Panc1 (cell line): ENCODE data around the gene TRMT6. TPM values are rescaled to one million over a fixed set of nuclear protein-coding genes. Genes with fewer than 3 reads are reported as not detected.

Source experiments
- ATAC-seq: fragments of 200-7000 bp; cut with Tn5 transposase; 2 replicates; pipeline ENCODE4 v1.9.1; 2020; ENCODE audit warnings: mild to moderate bottlenecking, moderate library complexity
- BruUV-seq: library from RNA; stranded (reverse); fragments of 400-500 nt; replicated peaks from 2 replicates; lab custom pipeline; 2021; lab: Mats Ljungman, UMichigan
- CTCF ChIA-PET: fragments of 300-600 bp; sonication (Branson Sonifier 250); formaldehyde crosslinking; loops from one replicate; lab custom pipeline; 2022; ENCODE audit warnings: antibody characterized with exemption; lab: Charles Lee
- POLR2A ChIA-PET: fragments of 300-600 bp; sonication (Branson Sonifier 250); formaldehyde crosslinking; loops from one replicate; lab custom pipeline; 2022; ENCODE audit warnings: antibody characterized with exemption; lab: Charles Lee
- DNase-seq: peaks from one replicate; pipeline ENCODE4 v3.0.0-alpha.2; 2010; ENCODE audit warnings: low read depth, low spot score
- H3K27ac ChIP-seq: 2 replicates; pipeline ENCODE4 v1.5.1; 2011; ENCODE audit warnings: mild to moderate bottlenecking, low read length, inconsistent platforms
- H3K27me3 ChIP-seq: fragments of 200-500 bp; sonication (Bioruptor generic); 2 replicates; pipeline ENCODE4 v1.6.0; 2014; ENCODE audit warnings: low read length, inconsistent platforms; ENCODE audit not compliant: control insufficient read depth, insufficient read depth
- H3K36me3 ChIP-seq: fragments of 200-500 bp; sonication (Bioruptor generic); 2 replicates; pipeline ENCODE4 v1.5.1; 2014; ENCODE audit warnings: inconsistent platforms, mild to moderate bottlenecking, low read length, moderate library complexity; ENCODE audit not compliant: control insufficient read depth, insufficient read depth
- H3K4me1 ChIP-seq: 2 replicates; pipeline ENCODE4 v1.5.1; 2011; ENCODE audit warnings: inconsistent platforms, mild to moderate bottlenecking, low read length, moderate library complexity; ENCODE audit not compliant: control insufficient read depth, insufficient read depth
- H3K4me3 ChIP-seq, 2 experiments: 2 replicates each; pipeline ENCODE4 v1.5.1; 2011 to 2012; ENCODE audit warnings: low read depth in 2 of 2, low read length in 2 of 2, mild to moderate bottlenecking in 2 of 2, inconsistent platforms in 1 of 2, moderate library complexity in 1 of 2
- H3K9me3 ChIP-seq: fragments of 200-500 bp; sonication (Bioruptor generic); 2 replicates; pipeline ENCODE4 v1.5.1; 2014; ENCODE audit warnings: low read depth, mild to moderate bottlenecking, inconsistent platforms, low read length, moderate library complexity; ENCODE audit not compliant: control insufficient read depth, insufficient read depth
- POLR2AphosphoS5 ChIP-seq: IDR thresholded peaks from 2 replicates; pipeline ENCODE4 v1.6.1; 2012; ENCODE audit warnings: mild to moderate bottlenecking, low read depth, low read length, moderate library complexity
- SIN3A ChIP-seq: IDR thresholded peaks from 2 replicates; pipeline ENCODE4 v1.6.1; 2012; ENCODE audit warnings: low read depth, mild to moderate bottlenecking, low read length, moderate library complexity, borderline replicate concordance; ENCODE audit not compliant: insufficient read depth
- TCF7L2 ChIP-seq: IDR thresholded peaks from 2 replicates; pipeline ENCODE4 v1.6.1; 2011; ENCODE audit warnings: mild to moderate bottlenecking, low read depth, low read length, inconsistent platforms
- in situ Hi-C: cut with HindIII; loops from 2 replicates; pipeline ENCODE4 v1.10.0; 2016; ENCODE audit warnings: low sequenced_read_pairs, low pct_unique_long_range_greater_than_20kb
- intact Hi-C: fragments of 100-400 bp; cut with micrococcal nuclease; formaldehyde crosslinking; loops from one replicate; pipeline ENCODE4 v1.10.0; 2022; ENCODE audit not compliant: unreplicated experiment
- total RNA-seq: library from RNA; stranded (reverse); gene quantifications from one replicate; pipeline ENCODE4 v1.2.1, GENCODE V29; 2021; ENCODE audit not compliant: unreplicated experiment
- TF ChIP-seq, protein P1 (sequence below): fragments of 450-650 bp; IDR thresholded peaks from 2 replicates; pipeline ENCODE4 v1.5.1; 2017; ENCODE audit warnings: mild to moderate bottlenecking
- TF ChIP-seq, protein P2 (sequence below), 2 experiments: IDR thresholded peaks; 2 replicates each; pipeline ENCODE4 v1.6.1; 2011 to 2012; ENCODE audit warnings: low read depth in 2 of 2, control low read depth in 1 of 2, low read length in 1 of 2, mild to moderate bottlenecking in 1 of 2, moderate library complexity in 1 of 2; ENCODE audit not compliant: insufficient read depth in 1 of 2

Gene TRMT6
- total RNA-seq, 1 experiment from 2014 or later, result 27.9 TPM

GRCh38 chr20:5987383-5987782 lies 37.0 kb upstream of the TRMT6 start:
- H3K36me3 ChIP-seq, result peaks cover 34% of the 10 kb centered on the region
- DNase-seq (no peak), ATAC-seq (no peak)
- TF ChIP-seq SIN3A, result no peak
- TF ChIP-seq, protein P1, sequence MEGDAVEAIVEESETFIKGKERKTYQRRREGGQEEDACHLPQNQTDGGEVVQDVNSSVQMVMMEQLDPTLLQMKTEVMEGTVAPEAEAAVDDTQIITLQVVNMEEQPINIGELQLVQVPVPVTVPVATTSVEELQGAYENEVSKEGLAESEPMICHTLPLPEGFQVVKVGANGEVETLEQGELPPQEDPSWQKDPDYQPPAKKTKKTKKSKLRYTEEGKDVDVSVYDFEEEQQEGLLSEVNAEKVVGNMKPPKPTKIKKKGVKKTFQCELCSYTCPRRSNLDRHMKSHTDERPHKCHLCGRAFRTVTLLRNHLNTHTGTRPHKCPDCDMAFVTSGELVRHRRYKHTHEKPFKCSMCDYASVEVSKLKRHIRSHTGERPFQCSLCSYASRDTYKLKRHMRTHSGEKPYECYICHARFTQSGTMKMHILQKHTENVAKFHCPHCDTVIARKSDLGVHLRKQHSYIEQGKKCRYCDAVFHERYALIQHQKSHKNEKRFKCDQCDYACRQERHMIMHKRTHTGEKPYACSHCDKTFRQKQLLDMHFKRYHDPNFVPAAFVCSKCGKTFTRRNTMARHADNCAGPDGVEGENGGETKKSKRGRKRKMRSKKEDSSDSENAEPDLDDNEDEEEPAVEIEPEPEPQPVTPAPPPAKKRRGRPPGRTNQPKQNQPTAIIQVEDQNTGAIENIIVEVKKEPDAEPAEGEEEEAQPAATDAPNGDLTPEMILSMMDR, result no peak
- no peak for TF ChIP-seq POLR2AphosphoS5
- no peak for TF ChIP-seq TCF7L2
- TF ChIP-seq, protein P2, sequence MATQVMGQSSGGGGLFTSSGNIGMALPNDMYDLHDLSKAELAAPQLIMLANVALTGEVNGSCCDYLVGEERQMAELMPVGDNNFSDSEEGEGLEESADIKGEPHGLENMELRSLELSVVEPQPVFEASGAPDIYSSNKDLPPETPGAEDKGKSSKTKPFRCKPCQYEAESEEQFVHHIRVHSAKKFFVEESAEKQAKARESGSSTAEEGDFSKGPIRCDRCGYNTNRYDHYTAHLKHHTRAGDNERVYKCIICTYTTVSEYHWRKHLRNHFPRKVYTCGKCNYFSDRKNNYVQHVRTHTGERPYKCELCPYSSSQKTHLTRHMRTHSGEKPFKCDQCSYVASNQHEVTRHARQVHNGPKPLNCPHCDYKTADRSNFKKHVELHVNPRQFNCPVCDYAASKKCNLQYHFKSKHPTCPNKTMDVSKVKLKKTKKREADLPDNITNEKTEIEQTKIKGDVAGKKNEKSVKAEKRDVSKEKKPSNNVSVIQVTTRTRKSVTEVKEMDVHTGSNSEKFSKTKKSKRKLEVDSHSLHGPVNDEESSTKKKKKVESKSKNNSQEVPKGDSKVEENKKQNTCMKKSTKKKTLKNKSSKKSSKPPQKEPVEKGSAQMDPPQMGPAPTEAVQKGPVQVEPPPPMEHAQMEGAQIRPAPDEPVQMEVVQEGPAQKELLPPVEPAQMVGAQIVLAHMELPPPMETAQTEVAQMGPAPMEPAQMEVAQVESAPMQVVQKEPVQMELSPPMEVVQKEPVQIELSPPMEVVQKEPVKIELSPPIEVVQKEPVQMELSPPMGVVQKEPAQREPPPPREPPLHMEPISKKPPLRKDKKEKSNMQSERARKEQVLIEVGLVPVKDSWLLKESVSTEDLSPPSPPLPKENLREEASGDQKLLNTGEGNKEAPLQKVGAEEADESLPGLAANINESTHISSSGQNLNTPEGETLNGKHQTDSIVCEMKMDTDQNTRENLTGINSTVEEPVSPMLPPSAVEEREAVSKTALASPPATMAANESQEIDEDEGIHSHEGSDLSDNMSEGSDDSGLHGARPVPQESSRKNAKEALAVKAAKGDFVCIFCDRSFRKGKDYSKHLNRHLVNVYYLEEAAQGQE (IDR thresholded peaks at IDR 0.05; ENCODE audit: insufficient read depth in 1 of 2, low read depth in 2 of 2, low read length in 1 of 2), result no peak
- BruUV-seq, result no TSS peak
- in situ Hi-C loops (no loop called here), intact Hi-C loops (no loop called here)
- no peak overlapping the region for H3K27ac ChIP-seq
- no peaks in the 10 kb centered on the region for H3K27me3 ChIP-seq
- ChIA-PET CTCF (no interaction called here), POLR2A (no interaction called here)
- no peaks in the 10 kb centered on the region for H3K9me3 ChIP-seq
- no peak overlapping the region for H3K4me3 ChIP-seq
- no peaks in the 10 kb centered on the region for H3K4me1 ChIP-seq

DNA sequence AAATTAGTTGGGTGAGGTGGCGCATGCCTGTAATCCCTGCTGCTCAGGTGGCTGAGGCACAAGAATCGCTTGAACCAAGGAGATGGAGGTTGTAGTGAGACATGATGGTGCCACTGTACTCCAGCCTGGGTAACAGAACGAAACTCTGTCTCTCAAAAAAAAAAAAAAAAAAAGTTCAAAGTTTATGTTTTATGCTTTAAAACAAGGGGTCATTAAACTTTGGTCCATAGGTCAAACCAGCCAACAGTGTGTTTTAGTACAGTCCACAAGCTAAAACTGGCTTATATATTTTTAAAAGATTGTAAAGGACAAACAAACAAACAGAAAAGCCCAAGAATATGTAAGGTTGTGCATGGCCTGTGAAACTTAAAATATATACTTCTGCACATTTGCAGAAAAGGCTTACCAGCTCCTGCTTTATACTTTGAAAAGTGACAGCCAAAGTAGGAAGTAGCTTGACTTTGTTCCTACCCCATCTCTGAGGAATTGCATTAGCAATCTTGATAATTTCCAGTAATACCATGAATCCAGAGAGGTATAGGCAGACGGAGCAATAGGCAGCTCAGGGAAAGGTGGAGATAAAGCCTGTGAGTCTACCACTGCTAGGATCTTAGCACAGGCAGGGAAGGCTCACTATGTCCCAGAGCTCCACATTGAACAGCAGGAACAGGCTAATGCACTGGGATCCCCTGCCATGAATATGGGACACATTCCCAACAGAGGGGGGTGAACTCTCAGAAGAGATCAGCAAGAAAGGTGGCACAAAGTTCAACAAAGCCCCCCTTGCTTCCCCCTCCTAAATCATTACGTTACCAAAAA lies 30.6 kb upstream of the TRMT6 start:
- H3K36me3 ChIP-seq, result peaks cover 20% of the 10 kb centered on the region; the same call in 1 of the 2 replicates
- no peak for DNase-seq
- no peaks in the 10 kb centered on the region for H3K4me1 ChIP-seq
- no peaks in the 10 kb centered on the region for H3K27me3 ChIP-seq
- H3K4me3 ChIP-seq, result no peak overlapping the region
- in situ Hi-C loops (no loop called here), intact Hi-C loops (no loop called here)
- H3K9me3 ChIP-seq, result no peaks in the 10 kb centered on the region
- CTCF ChIA-PET, result no interaction called here
- H3K27ac ChIP-seq, result no peak overlapping the region
- TF ChIP-seq SIN3A, result no peak
- TF ChIP-seq, protein P2 (IDR thresholded peaks at IDR 0.05; ENCODE audit: insufficient read depth in 1 of 2, low read depth in 2 of 2, low read length in 1 of 2), result no peak
- no peak for TF ChIP-seq POLR2AphosphoS5
- TF ChIP-seq TCF7L2, result no peak
- TF ChIP-seq, protein P1, result no peak
- no TSS peak for BruUV-seq
- POLR2A ChIA-PET, result interaction anchor here (0.6 kb wide), 1 partner anchor 30 kb away, joined by 5 read pairs; no protein-coding TSS in a partner anchor
- no peak for ATAC-seq
